WI38 (cell line): ENCODE results near the gene HECTD4.
"Not testable (repeated sequence)": the region's sequence is repeated elsewhere in the genome, so short reads cannot be mapped to it uniquely, and the experiment has no call there.

Source experiments
- H3K4me3 ChIP-seq: 2 replicates; pipeline ENCODE4 v1.5.1; 2011; ENCODE audit warnings: low read depth, mild to moderate bottlenecking, control low read depth, low read length
- CTCF ChIP-seq: IDR thresholded peaks from 2 replicates; pipeline ENCODE4 v1.5.1; 2012; ENCODE audit warnings: low read depth, mild to moderate bottlenecking, control low read depth, low read length

HECTD4 gene

GRCh38 chr12:112236786-112237185 lies 145.4 kb downstream of the HECTD4 start:
- TF ChIP-seq CTCF: no peak
- no peak overlapping the region for H3K4me3 ChIP-seq

GRCh38 chr12:112236386-112236785 lies 145.8 kb downstream of the HECTD4 start:
- no peak overlapping the region for H3K4me3 ChIP-seq
- no peak for TF ChIP-seq CTCF

- H3K4me3 ChIP-seq: no peak overlapping the region
- no peak for TF ChIP-seq CTCF
These were observed 147.9 kb downstream of the HECTD4 start for GRCh38 chr12:112234303-112234702.

GRCh38 chr12:112233242-112233641 lies 149.0 kb downstream of the HECTD4 start:
- no peak for TF ChIP-seq CTCF
- no peak overlapping the region for H3K4me3 ChIP-seq

GRCh38 chr12:112230136-112230535 lies 152.1 kb downstream of the HECTD4 start:
- H3K4me3 ChIP-seq: no peak overlapping the region
- TF ChIP-seq CTCF: no peak

GRCh38 chr12:112226768-112227167 lies 155.5 kb downstream of the HECTD4 start:
- TF ChIP-seq CTCF: no peak
- no peak overlapping the region for H3K4me3 ChIP-seq

GRCh38 chr12:112220628-112221027 lies 161.6 kb downstream of the HECTD4 start:
- H3K4me3 ChIP-seq: not testable (repeated sequence)

GRCh38 chr12:112219195-112219594 lies 163.0 kb downstream of the HECTD4 start:
- TF ChIP-seq CTCF: no peak
- no peak overlapping the region for H3K4me3 ChIP-seq
